ENCODE measurements around the gene KLHL5.

DNA sequence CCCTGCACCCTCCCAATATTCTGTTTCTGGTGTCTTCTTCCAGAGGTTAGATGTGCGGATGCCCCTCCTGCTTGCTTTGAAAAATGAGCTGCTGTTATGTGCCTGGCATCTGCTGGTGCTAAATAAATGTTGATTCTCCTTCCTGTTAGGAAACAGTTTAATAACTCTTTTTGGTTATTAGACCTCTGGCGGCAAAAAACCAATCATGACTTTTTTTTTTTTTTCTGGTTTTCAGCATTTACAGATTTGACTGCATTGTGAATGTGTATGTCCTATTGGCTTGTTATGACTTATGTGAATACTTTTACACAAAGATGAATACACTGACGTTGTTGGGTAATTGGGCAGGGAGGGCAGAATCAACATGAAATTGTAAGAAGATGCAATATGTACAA lies 16.2 kb upstream of the KLHL5 start:
- TF ChIP-seq, protein P1, sequence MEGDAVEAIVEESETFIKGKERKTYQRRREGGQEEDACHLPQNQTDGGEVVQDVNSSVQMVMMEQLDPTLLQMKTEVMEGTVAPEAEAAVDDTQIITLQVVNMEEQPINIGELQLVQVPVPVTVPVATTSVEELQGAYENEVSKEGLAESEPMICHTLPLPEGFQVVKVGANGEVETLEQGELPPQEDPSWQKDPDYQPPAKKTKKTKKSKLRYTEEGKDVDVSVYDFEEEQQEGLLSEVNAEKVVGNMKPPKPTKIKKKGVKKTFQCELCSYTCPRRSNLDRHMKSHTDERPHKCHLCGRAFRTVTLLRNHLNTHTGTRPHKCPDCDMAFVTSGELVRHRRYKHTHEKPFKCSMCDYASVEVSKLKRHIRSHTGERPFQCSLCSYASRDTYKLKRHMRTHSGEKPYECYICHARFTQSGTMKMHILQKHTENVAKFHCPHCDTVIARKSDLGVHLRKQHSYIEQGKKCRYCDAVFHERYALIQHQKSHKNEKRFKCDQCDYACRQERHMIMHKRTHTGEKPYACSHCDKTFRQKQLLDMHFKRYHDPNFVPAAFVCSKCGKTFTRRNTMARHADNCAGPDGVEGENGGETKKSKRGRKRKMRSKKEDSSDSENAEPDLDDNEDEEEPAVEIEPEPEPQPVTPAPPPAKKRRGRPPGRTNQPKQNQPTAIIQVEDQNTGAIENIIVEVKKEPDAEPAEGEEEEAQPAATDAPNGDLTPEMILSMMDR (IDR thresholded peaks at IDR 0.05; ENCODE audit: low read depth, low read length, poor library complexity, severe bottlenecking), result no peak
- no peak for TF ChIP-seq EZH2phosphoT487 (IDR thresholded peaks at IDR 0.05; ENCODE audit: borderline replicate concordance, low read length)
